ENCODE results near the gene GCKR. TPM values are rescaled to one million over a fixed set of nuclear protein-coding genes. Genes with fewer than 3 reads are reported as not detected.
A peak's percentile ranks its signal among the peaks of the same experiment; 100 is the strongest.

GCKR gene
- total RNA-seq, 1 experiment from 2014 or later = 0.11 TPM

- Histone ChIP-seq H3K23me2 (ENCODE audit: insufficient read length, low read depth, low read length, poor library complexity, severe bottlenecking) (peaks cover 5% of the 10 kb centered on the region), H3K4me2 (ENCODE audit: insufficient read depth, insufficient read length, low read length) (no peak overlapping the region), H3K9me3 (ENCODE audit: control insufficient read depth, low read depth, low read length) (no peaks in the 10 kb centered on the region), H4K5ac (ENCODE audit: insufficient read length, low read depth, low read length) (no peak overlapping the region), H2AFZ (ENCODE audit: low read length) (no peak overlapping the region), H3T11ph (ENCODE audit: low read length) (no peak overlapping the region), H3K4me1 (ENCODE audit: insufficient read depth, low read length) (no peaks in the 10 kb centered on the region; the same call in 1 of the 2 replicates), H2AK5ac (ENCODE audit: insufficient read length, low read length) (no peak overlapping the region), H2BK5ac (ENCODE audit: insufficient read length, low read length) (no peak overlapping the region), H3K4ac (ENCODE audit: low read depth, low read length) (no peak overlapping the region), H4K20me1 (ENCODE audit: control insufficient read depth, insufficient read depth, insufficient read length) (no peaks in the 10 kb centered on the region), H3K23ac (ENCODE audit: insufficient read length, low read depth, low read length) (no peak overlapping the region), H2BK12ac (ENCODE audit: insufficient read length, low read depth, low read length) (no peak overlapping the region), H2BK20ac (ENCODE audit: low read depth, low read length, poor library complexity, severe bottlenecking) (no peak overlapping the region), H4K91ac (ENCODE audit: insufficient read length, low read depth, low read length) (no peak overlapping the region), H2BK15ac (ENCODE audit: low read depth, low read length) (no peak overlapping the region), H3K14ac (ENCODE audit: insufficient read depth, low read length) (no peak overlapping the region), H4K8ac (replicated peaks; ENCODE audit: insufficient read length, low read depth, low read length) (no peak overlapping the region), H3K18ac (ENCODE audit: insufficient read length, low read depth, low read length) (no peak overlapping the region), H3K9ac (ENCODE audit: extremely low read depth, insufficient read length, low read length) (no peak overlapping the region), H2BK120ac (ENCODE audit: low read depth, low read length, poor library complexity, severe bottlenecking) (no peak overlapping the region), H3K27ac (ENCODE audit: insufficient read length, low read depth, low read length) (no peak overlapping the region), H3K79me1 (ENCODE audit: insufficient read depth, low read depth, low read length, poor library complexity, severe bottlenecking) (no peaks in the 10 kb centered on the region), H3K56ac (ENCODE audit: insufficient read length, low read depth, low read length) (no peak overlapping the region), H3K79me2 (ENCODE audit: insufficient read depth, low read length) (no peaks in the 10 kb centered on the region), H3K27me3 (ENCODE audit: insufficient read depth, low read length) (no peaks in the 10 kb centered on the region; the same call in 1 of the 2 replicates)
- no peak for DNase-seq
- peak overlapping the region in 1 of 2 experiments; percentile 16; a peak in 2 of 5 replicates for H3K4me3 Mint-ChIP-seq
- peaks cover 50% of the 10 kb centered on the region for H3K27me3 Mint-ChIP-seq (ENCODE audit: low read depth)
- H3K27ac Mint-ChIP-seq = no peak overlapping the region
- no peaks in the 10 kb centered on the region for H3K9me3 Mint-ChIP-seq
- peaks cover 2 to 9% (median 8%) of the 10 kb centered on the region in 3 experiments for H3K36me3 Mint-ChIP-seq (ENCODE audit: insufficient read depth in 1 of 3, low read depth in 3 of 3)
- WGBS (ENCODE audit: extremely low coverage, insufficient read length, low lambda C conversion rate) = no CpG with 5 or more reads among the region's 4 CpGs
- TF ChIP-seq CTCF (conservative IDR thresholded peaks at IDR 0.05) = no peak
- peaks cover 20 to 22% of the 10 kb centered on the region in 2 experiments for H3K4me1 Mint-ChIP-seq
Measured at GRCh38 chr2:27497288-27497627, 619 bp downstream of the GCKR start.

All from H9 (cell line).